Activated gamma-delta T cell treated with anti-CD3 and anti-CD28 coated beads, Interleukin-2, amount 50 U/mL, for 16 hours (primary cell): Measurements from ENCODE around the gene TMEM33.
"Not testable (repeated sequence)": the region's sequence is repeated elsewhere in the genome, so short reads cannot be mapped to it uniquely, and the experiment has no call there.

Source experiments
- DNase-seq: peaks from one replicate; pipeline ENCODE4 v3.0.0-alpha.2; 2020; ENCODE audit warnings: low read depth

The TMEM33 gene, protein sequence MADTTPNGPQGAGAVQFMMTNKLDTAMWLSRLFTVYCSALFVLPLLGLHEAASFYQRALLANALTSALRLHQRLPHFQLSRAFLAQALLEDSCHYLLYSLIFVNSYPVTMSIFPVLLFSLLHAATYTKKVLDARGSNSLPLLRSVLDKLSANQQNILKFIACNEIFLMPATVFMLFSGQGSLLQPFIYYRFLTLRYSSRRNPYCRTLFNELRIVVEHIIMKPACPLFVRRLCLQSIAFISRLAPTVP

GRCh38 chr4:41934901-41935651 lies at the start of gene TMEM33:
TMEM33 (plus strand) TSS chr4:41935429; CDS start chr4:41935485, 56 bp downstream.
- peak; percentile 58 for DNase-seq

DNA sequence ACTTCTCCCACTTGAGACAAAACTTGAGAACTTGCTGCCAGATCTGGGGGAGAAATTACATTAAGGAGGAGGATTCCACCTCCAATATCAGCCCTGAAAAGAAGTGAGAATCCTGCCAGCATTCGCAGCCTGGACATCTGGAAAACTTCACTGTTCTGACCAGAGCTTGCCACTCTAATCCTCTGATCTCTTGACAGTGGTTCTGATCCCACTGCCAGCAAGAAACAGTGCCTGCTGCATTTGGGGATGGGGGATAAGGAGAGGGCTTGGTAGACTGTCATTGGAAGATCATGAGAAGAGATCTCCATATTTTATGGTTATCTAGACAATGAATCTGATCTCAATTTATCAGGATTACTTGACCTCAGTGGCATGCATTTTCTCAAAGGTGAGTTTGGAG lies 49.8 kb upstream of the TMEM33 start:
- DNase-seq, result no peak

- no peak for DNase-seq
Measured at GRCh38 chr4:41887277-41887676, 48.0 kb upstream of the TMEM33 start.

DNA sequence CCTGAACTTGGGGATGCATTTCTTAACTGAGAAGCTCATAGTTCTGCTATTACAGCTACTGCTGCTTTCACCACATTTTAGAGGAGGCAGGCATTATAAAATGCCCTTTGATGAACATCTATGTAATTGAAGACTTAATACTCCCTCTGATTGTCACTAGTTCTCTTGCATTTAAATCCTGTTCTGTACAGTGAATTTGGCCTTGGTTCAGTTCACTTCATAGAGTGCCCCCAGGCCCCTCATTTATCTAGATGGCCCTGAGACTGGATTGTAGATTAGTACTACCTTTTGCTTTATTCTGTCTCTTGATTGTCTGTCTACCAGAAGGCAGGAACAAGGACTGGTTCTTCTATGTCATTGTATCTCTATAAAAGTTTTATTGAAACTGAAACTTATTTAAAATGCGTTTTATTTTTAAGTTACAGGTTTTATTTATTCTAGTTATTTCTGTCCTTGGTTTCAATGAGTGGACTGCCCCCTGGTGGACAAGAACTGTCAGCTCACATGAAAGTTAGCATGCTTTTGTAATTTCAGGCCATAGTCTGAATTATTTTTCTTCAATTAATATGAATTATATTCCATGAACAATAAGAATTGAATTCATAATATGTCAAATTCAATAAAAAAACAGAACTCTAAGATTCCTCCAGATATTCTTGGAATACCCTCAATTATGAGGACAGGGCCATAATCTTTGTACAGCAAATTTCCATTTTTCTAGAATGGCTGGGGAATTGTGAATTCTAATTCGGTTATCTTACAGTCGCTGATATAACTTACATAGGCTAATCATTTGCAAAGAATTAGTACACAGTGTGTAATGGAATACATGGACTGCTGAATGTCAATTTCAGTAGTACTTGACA lies 47.2 kb upstream of the TMEM33 start:
- peak; percentile 18 for DNase-seq

DNA sequence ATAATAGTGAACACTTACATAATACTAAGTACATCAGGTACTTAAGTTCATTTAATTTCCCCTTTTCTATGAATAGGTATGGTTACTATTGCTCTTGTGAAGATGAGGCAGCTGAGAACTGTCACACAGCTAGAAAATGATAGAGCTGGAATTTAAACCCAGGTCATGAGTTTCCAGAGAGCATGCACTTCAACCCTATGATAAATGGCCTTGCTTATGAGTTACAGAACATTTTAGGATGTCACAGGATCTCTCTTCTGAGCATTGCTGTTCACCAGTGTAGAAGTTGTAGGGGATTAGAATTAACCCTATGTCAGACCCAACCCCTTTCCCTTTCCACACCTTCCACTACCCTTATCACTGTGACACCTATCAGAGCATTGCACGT lies 46.5 kb upstream of the TMEM33 start:
- DNase-seq, result no peak

DNA sequence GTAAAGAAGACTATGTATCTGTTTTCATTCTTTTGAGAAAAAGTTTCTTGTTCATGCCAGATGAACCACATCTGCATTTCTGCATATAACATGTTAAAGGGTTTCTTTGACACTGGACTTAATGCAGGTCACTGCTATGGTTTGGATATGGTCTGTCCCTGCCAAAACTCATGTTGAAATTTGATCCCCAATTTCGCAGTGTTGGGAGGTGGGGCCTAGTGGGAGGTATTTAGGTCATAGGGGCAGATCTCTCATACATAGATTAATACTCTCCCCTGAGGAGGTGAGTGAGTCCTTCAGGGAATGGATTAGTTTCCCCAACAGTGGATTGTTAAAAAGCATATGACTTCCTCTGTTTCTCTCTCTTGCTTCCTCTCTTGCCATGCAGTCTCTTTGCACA lies 45.9 kb upstream of the TMEM33 start:
- DNase-seq, result no peak

DNA sequence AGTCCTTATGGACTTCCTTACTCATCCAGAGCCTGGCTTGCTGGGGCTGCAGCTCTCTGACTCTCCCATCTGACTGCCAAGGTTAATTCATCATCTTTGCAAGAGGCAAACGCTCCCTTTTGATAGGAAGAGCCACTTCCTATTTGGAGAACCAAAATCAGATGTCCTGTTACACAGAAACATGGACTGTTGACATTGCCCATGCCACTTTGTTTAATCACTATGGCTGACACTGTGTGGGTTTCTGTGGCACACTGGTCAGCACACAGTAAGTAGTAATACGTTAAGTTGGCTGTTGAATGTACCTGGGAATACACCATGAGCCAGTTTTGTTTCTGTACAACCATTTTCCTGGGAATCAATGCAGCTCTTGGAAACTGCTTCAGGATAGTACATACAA lies 45.1 kb upstream of the TMEM33 start:
- no peak for DNase-seq

- DNase-seq, result no peak
Measured at GRCh38 chr4:41896648-41897047, 38.6 kb upstream of the TMEM33 start.

GRCh38 chr4:41897698-41898097 lies 37.5 kb upstream of the TMEM33 start:
- DNase-seq, result no peak

DNA sequence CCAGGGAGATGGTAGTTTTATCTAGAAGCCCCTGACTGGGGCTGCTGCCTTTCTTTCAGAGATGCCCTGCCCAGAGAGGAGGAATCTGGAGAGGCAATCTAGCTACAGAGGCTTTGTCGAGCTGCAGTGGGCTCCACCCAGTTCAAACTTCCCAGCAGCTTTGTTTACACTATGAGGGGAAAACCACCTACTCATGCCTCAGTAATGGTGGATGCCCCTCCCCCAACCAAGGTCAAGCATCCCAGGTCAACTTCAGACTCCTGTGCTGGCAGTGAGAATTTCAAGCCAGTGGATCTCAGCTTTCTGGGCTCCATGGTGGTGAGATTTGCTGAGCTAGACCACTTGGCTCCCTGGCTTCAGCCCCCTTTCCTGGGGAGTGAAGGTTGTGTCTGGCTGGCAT lies 26.1 kb upstream of the TMEM33 start:
- DNase-seq, result not testable (repeated sequence)

GRCh38 chr4:41912546-41912945 lies 22.7 kb upstream of the TMEM33 start:
- DNase-seq, result no peak

DNA sequence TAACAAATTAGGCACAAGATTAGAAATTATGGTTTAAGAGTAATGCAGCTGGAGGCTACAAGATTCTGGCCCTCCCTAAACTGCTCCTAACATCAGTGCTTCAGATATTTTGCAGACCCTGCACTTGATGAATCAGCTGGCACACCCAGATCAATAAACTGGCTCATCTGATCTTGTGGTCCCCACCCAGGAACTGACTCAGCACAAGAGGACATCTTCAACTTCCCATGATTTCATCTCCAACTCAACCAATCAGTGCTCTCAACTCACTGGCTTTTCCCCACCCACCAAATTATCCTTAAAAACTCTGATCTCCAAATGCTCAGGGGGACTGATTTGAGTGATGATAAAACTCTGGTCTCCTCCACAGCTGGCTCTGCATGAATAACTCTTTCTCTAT lies 21.7 kb upstream of the TMEM33 start:
- no peak for DNase-seq

DNA sequence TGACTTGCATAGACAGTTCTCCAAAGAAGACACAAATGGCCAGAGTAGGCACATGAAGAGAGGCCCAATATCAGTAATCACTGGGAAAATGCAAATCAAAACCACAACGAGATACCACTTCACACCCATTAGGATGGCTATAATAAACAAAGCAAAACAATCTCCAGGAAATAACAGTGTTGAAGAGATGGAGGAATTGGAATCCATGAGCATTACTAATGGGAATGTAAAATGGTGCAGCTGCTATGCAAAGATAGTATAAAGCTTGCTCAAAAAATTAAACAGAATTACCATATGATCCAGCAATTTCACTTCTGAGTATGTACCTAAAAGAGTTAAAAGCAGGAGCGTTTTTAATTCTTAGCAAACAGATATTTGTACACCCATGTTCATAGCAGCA lies 17.0 kb upstream of the TMEM33 start:
- DNase-seq, result no peak

DNA sequence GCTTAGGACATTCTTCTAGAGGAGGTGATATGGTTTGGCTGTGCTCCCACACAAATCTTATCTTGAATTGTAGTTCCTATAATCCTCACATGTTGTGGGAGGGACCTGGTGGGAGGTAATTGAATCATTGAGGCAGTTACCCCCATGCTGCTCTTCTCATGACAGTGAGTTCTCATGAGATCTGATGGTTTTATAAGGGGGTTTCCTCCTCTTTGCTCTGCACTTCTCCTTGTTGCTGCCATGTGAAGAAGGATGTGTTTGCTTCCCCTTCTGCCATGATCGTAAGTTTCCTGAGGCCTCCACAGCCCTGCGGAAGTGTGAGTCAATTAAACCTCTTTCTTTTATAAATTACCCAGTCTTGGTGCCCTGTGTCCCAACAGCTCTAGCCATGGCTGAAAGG lies 14.8 kb upstream of the TMEM33 start:
- DNase-seq, result not testable (repeated sequence)

DNA sequence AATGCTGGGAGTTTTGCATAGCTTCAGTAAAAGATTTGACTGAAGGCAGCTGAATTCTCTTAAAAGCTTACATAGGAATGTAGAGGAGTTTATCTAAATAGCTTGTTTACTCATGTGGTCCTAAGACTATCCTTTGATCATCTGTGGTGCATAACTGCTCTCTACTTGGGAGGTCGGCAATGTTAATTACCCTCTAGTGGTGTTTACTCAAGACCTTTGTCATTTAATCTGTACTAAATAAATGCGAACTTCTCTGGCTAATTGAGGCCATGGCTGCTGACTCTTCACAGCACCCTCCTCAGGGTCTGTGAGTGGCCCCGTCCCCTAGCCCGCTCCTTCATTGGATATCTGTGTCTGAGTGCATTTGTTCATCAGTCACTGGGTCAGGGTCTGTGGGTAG lies 13.8 kb upstream of the TMEM33 start:
- DNase-seq, result no peak

- DNase-seq, result no peak
Measured at GRCh38 chr4:41927796-41928499, 7.3 kb upstream of the TMEM33 start.

GRCh38 chr4:41930139-41930831 lies 4.9 kb upstream of the TMEM33 start:
- DNase-seq, result no peak

DNA sequence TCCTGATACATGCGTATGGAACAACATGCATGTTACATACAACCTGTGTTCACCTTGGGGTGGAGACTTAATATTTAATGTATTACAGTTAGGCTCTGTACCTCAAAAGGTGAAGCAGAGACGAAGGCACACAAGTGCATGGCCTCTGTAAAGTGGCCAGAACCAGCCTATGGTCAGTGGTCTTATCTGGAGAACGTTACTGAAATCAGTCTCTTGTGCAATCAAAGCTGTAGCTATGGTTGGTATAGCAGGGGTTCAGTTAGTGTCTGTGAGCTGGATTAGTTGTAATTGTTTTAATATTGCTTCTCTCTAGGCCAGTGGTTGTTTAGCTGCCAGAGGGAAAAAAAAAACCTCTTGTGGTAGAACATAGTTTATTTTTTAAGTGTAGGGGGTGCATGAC lies 2.2 kb upstream of the TMEM33 start:
- DNase-seq, result no peak

DNA sequence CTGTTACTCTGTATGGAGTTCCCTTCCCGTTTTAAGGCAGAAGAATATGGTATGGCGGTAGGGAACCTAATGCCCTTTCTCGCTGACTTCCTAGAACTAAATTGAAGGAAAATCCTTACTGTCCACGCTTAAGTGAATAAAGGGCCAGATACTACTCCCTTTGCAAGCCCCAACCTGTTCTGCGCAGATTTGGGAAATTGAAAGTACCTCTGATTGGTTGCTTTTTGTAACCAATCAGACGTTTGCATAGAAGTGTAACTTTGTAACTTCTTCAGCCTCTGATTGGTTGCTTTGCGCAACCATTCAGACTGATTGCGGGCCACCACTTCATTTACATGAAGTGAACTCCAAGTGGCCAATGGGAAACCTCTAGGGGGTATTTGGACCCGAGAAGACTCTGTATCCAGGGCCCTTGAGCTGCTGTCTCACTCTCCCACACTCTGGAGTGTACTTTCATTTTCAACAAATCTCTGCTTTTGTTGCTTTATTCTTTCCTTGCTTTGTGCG lies 1.2 kb upstream of the TMEM33 start:
- no peak for DNase-seq

- DNase-seq, result no peak
Measured at GRCh38 chr4:41934514-41934900, 722 bp upstream of the TMEM33 start.

DNA sequence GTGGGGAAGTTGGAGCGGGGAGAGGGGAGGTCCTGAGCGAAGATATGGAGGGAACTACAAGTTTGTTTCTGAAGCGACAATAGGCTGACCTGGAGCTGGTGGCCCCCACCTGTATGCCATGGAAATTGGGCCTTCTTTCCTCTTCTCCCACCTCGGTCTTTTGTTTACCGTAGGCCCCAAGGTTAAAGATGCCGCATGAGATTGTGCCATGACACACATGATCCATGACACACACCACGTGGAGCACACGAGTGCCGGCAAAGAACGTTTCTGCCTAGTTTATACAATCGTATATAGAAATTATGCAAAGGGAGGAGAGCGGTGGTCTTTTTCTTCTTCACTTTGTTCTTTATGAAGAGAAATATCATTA lies 408 bp downstream of the TMEM33 start:
- DNase-seq, result no peak
